A549 (cell line): ENCODE data around the gene FOXN4. TPM values are rescaled to one million over a fixed set of nuclear protein-coding genes. Genes with fewer than 3 reads are reported as not detected.

Experiments
- ATAC-seq, 2 experiments: fragments of 200-7000 bp in 1 of 2; fragments of >200 bp in 1 of 2; cut with Nextera tagmentation in 1 of 2; cut with Tn5 transposase in 1 of 2; 3 replicates each; pipeline versions ENCODE4 v1.8.0 to v1.9.1; 2018 to 2020; ENCODE audit warnings: mild to moderate bottlenecking in 1 of 2, moderate library complexity in 1 of 2
- CTCF ChIA-PET: fragments of 300-600 bp; sonication (Branson Sonifier 250); formaldehyde crosslinking; extraction: SDS; loops from one replicate; lab custom pipeline; 2021; ENCODE audit warnings: antibody characterized with exemption, inconsistent platforms; lab: Yijun Ruan, JAX
- POLR2A ChIA-PET: fragments of 350-600 bp; formaldehyde crosslinking; extraction: SDS; loops from one replicate; lab custom pipeline; 2021; ENCODE audit warnings: antibody characterized with exemption, inconsistent platforms; lab: Yijun Ruan, JAX
- DNase-seq, 2 experiments: peaks; one replicate each; pipeline versions ENCODE4 v3.0.0 to v3.0.0-alpha.2; 2011 to 2016; ENCODE audit warnings: low read depth in 1 of 2, low spot score in 1 of 2
- FAIRE-seq: peaks from 2 replicates; lab custom pipeline; 2011; peaks lifted over from hg19 to GRCh38; lab: Jason Lieb, UNC
- H3K27ac ChIP-seq, 2 experiments: fragments of >200 bp; sonication (Bioruptor Twin); formaldehyde crosslinking; 3 replicates each; pipeline ENCODE4 v1.5.1; 2016 to 2017
- H3K4me1 ChIP-seq: fragments of >200 bp; sonication (Bioruptor Twin); formaldehyde crosslinking; 3 replicates; pipeline ENCODE4 v1.6.1; 2016
- H3K4me2 ChIP-seq: fragments of >200 bp; sonication (Bioruptor Twin); formaldehyde crosslinking; 3 replicates; pipeline ENCODE4 v1.6.1; 2016
- H3K4me3 ChIP-seq: fragments of >200 bp; sonication (Bioruptor Twin); formaldehyde crosslinking; 3 replicates; pipeline ENCODE4 v1.5.1; 2016
- H3K9me3 ChIP-seq: fragments of >200 bp; sonication (Bioruptor Twin); formaldehyde crosslinking; 3 replicates; pipeline ENCODE4 v1.6.1; 2016
- BCL3 ChIP-seq: fragments of >200 bp; sonication (Bioruptor Twin); formaldehyde crosslinking; IDR thresholded peaks from 3 replicates; pipeline ENCODE4 v1.6.1; 2016
- BHLHE40 ChIP-seq: IDR thresholded peaks from 2 replicates; pipeline ENCODE4 v1.6.1; 2012; ENCODE audit warnings: low read depth, low read length, inconsistent platforms
- CBX2 ChIP-seq: fragments of 200-600 bp; sonication (generic); IDR thresholded peaks from 2 replicates; pipeline ENCODE4 v1.6.1; 2016; ENCODE audit warnings: low read depth, mild to moderate bottlenecking, borderline replicate concordance
- CEBPB ChIP-seq, 2 experiments: fragments of >200 bp in 1 of 2; sonication (Bioruptor Twin) in 1 of 2; formaldehyde crosslinking in 1 of 2; IDR thresholded peaks; 2 replicates each; pipeline ENCODE4 v1.6.1; 2012 to 2016
- CTCF ChIP-seq: fragments of >200 bp; sonication (Bioruptor Twin); formaldehyde crosslinking; IDR thresholded peaks from 3 replicates; pipeline ENCODE4 v1.5.1; 2016
- EHMT2 ChIP-seq: fragments of 200-600 bp; sonication (generic); IDR thresholded peaks from 2 replicates; pipeline ENCODE4 v1.6.1; 2016; ENCODE audit warnings: antibody characterized with exemption, low read depth, mild to moderate bottlenecking, moderate library complexity
- ELK1 ChIP-seq: fragments of 150-350 bp; IDR thresholded peaks from 2 replicates; pipeline ENCODE4 v1.6.1; 2014; ENCODE audit warnings: low read depth, mild to moderate bottlenecking, low read length
- ESRRA ChIP-seq: fragments of 150-350 bp; IDR thresholded peaks from 2 replicates; pipeline ENCODE4 v1.6.1; 2014; ENCODE audit warnings: mild to moderate bottlenecking, low read length, borderline replicate concordance
- FOSL2 ChIP-seq, 2 experiments: fragments of 450-650 bp in 1 of 2; fragments of >200 bp in 1 of 2; sonication (Bioruptor Twin) in 1 of 2; formaldehyde crosslinking; IDR thresholded peaks; 2 replicates each; pipeline versions ENCODE4 v1.5.0 to v1.6.1; 2016 to 2020; ENCODE audit warnings: mild to moderate bottlenecking in 1 of 2, moderate library complexity in 1 of 2
- HDAC2 ChIP-seq: fragments of 200-600 bp; sonication (generic); IDR thresholded peaks from 2 replicates; pipeline ENCODE4 v1.6.1; 2016
- HMGXB4 ChIP-seq: fragments of 250-450 bp; sonication (Bioruptor Pico); IDR thresholded peaks from 2 replicates; pipeline ENCODE4 v1.5.0; 2021; ENCODE audit warnings: mild to moderate bottlenecking, moderate library complexity, borderline replicate concordance
- JUN ChIP-seq, 2 experiments: fragments of >200 bp; sonication (Bioruptor Twin); formaldehyde crosslinking; IDR thresholded peaks; 2 replicates in 1 of 2; 3 replicates in 1 of 2; pipeline ENCODE4 v1.6.1; 2016 to 2017
- KDM1A ChIP-seq: fragments of 200-600 bp; sonication (generic); IDR thresholded peaks from 2 replicates; pipeline ENCODE4 v1.6.1; 2016; ENCODE audit warnings: low read depth, mild to moderate bottlenecking
- MAFK ChIP-seq: fragments of 450-650 bp; IDR thresholded peaks from 2 replicates; pipeline ENCODE4 v1.6.1; 2014; ENCODE audit not compliant: partially characterized antibody
- MAZ ChIP-seq: fragments of 150-350 bp; IDR thresholded peaks from 2 replicates; pipeline ENCODE4 v1.6.1; 2014; ENCODE audit warnings: antibody characterized with exemption, low read depth, low read length, borderline replicate concordance
- MYC ChIP-seq: IDR thresholded peaks from 2 replicates; pipeline ENCODE4 v1.6.1; 2012; ENCODE audit warnings: mild to moderate bottlenecking, inconsistent platforms, low read length, improper control_type of control experiment, borderline replicate concordance
- NPAS2 ChIP-seq: fragments of 250-450 bp; sonication (Bioruptor Pico); IDR thresholded peaks from 2 replicates; pipeline ENCODE4 v1.8.0; 2022; ENCODE audit warnings: mild to moderate bottlenecking, moderate library complexity, borderline replicate concordance
- NR3C1 ChIP-seq: fragments of >200 bp; sonication (Bioruptor Twin); formaldehyde crosslinking; IDR thresholded peaks from 3 replicates; pipeline ENCODE4 v1.6.1; 2017
- RAD21 ChIP-seq, 2 experiments: fragments of >200 bp in 1 of 2; sonication (Bioruptor Twin) in 1 of 2; formaldehyde crosslinking in 1 of 2; IDR thresholded peaks in 1 of 2; conservative IDR thresholded peaks in 1 of 2; 2 replicates in 1 of 2; 3 replicates in 1 of 2; pipeline ENCODE4 v1.6.1; 2012 to 2018; ENCODE audit warnings: inconsistent platforms in 1 of 2
- REST ChIP-seq: fragments of 200-600 bp; sonication (generic); IDR thresholded peaks from 2 replicates; pipeline ENCODE4 v1.6.1; 2016; ENCODE audit warnings: antibody characterized with exemption, mild to moderate bottlenecking, moderate library complexity
- RFX5 ChIP-seq: fragments of 450-650 bp; IDR thresholded peaks from 2 replicates; pipeline ENCODE4 v1.7.1; 2014; ENCODE audit warnings: antibody characterized with exemption, mild to moderate bottlenecking, moderate library complexity
- TP53 ChIP-seq: fragments of 250-450 bp; sonication (Bioruptor Pico); IDR thresholded peaks from 2 replicates; pipeline ENCODE4 v1.5.0; 2021; ENCODE audit warnings: mild to moderate bottlenecking, moderate library complexity
- ZFP36 ChIP-seq: fragments of 450-650 bp; IDR thresholded peaks from 2 replicates; pipeline ENCODE4 v1.6.1; 2014; ENCODE audit warnings: borderline replicate concordance; ENCODE audit not compliant: partially characterized antibody
- ZSCAN20 ChIP-seq: fragments of 250-450 bp; sonication (Bioruptor Pico); IDR thresholded peaks from 2 replicates; pipeline ENCODE4 v1.8.0; 2022; ENCODE audit warnings: mild to moderate bottlenecking, moderate library complexity
- WGBS: methylation state at CpG from one replicate; pipeline ENCODE4 v1.1.6; 2017; ENCODE audit errors: missing lambda C conversion rate; 5-methylcytosine and 5-hydroxymethylcytosine counted together
- polyA plus RNA-seq, 4 experiments: library from polyadenylated mRNA; depleted of rRNA in 3 of 4; stranded (reverse); fragments of >200 nt; fragmentation: RNase III in 1 of 4; extraction: RNeasy Plus Mini Kit Qiagen cat#74134 plus additional on column Dnase treatment in 1 of 4; gene quantifications; 2 replicates in 3 of 4; 3 replicates in 1 of 4; pipeline ENCODE4 v1.2.3, GENCODE V29; 2011 to 2017

FOXN4 gene
- polyA plus RNA-seq, 2 of the 4 experiments (the other 2 are of a cell fraction) = 0.05 TPM; not detected in 1

- no peak overlapping the region for H3K4me2 ChIP-seq
- no peak for ATAC-seq
- POLR2A ChIA-PET = no interaction called here
- no peak for FAIRE-seq
- H3K4me3 ChIP-seq = no peak overlapping the region
- TF ChIP-seq ELK1 (no peak), RFX5 (no peak), BHLHE40 (no peak), ZFP36 (no peak), HDAC2 (no peak), KDM1A (no peak), RAD21 (conservative IDR thresholded peaks at IDR 0.05 in 1 of 2, IDR thresholded peaks at IDR 0.05 in 1 of 2) (no peak), REST (no peak), BCL3 (no peak), HMGXB4 (no peak), MAFK (no peak), JUN (IDR thresholded peaks at IDR 0.05) (no peak), NR3C1 (no peak), ZSCAN20 (CRISPR knock-in tag) (no peak), TP53 (no peak), CBX2 (no peak), EHMT2 (no peak), CEBPB (IDR thresholded peaks at IDR 0.05) (no peak)
- DNase-seq = no peak
- CTCF ChIA-PET = interaction anchor here (1.5 kb wide), 1 partner anchor 111 kb away, joined by 3 read pairs; no protein-coding TSS in a partner anchor
- H3K9me3 ChIP-seq = peaks cover 5% of the 10 kb centered on the region; the same call in 1 of the 3 replicates
- H3K4me1 ChIP-seq = peaks cover 28% of the 10 kb centered on the region
- H3K27ac ChIP-seq = no peak overlapping the region
- 69% methylated on average over 1 of the region's 1 CpG for WGBS
Observed at GRCh38 chr12:109274381-109274780, 34.7 kb downstream of the FOXN4 start.

- H3K27ac ChIP-seq = no peak overlapping the region
- whole genome bisulfite sequencing = 81% methylated on average over 16 of the region's 16 CpGs
- ChIA-PET CTCF (interaction anchor here (0.6 to 1.5 kb wide), 2 partner anchors 29 to 112 kb away, joined by 3 read pairs; no protein-coding TSS in a partner anchor), POLR2A (no interaction called here)
- no peak for ATAC-seq
- H3K4me2 ChIP-seq = no peak overlapping the region
- FAIRE-seq = no peak
- H3K9me3 ChIP-seq = peaks cover 5% of the 10 kb centered on the region; the same call in 1 of the 3 replicates
- DNase-seq = no peak
- no peak overlapping the region for H3K4me3 ChIP-seq
- no peak for TF ChIP-seq ESRRA
- no peak for TF ChIP-seq REST
- TF ChIP-seq CTCF = no peak
- TF ChIP-seq HDAC2 = no peak
- no peak for TF ChIP-seq MYC
- no peak for TF ChIP-seq MAZ
- no peak for TF ChIP-seq FOSL2 (IDR thresholded peaks at IDR 0.05)
- TF ChIP-seq FOSL2 (CRISPR knock-in tag; IDR thresholded peaks at IDR 0.05) = no peak
- no peak for TF ChIP-seq NPAS2 (CRISPR knock-in tag)
- H3K4me1 ChIP-seq = peaks cover 19% of the 10 kb centered on the region
Observed at GRCh38 chr12:109273354-109273753, 35.7 kb downstream of the FOXN4 start.
